Cardiac muscle cell (in vitro differentiated cells and primary cell): Measurements from ENCODE around the gene KCNK7. TPM values are rescaled to one million over a fixed set of nuclear protein-coding genes. Genes with fewer than 3 reads are reported as not detected.

Source experiments
- DNase-seq, 2 donors: peaks; one replicate each; pipeline versions ENCODE4 v3.0.0 to v3.0.0-alpha.2; 2010 to 2017; ENCODE audit warnings: low read depth in 1 of 2, low spot score in 1 of 2
- H3K27ac ChIP-seq: fragments of 200-600 bp; sonication (generic); 2 replicates; pipeline ENCODE4 v1.5.1; 2016
- H3K27me3 ChIP-seq: fragments of 200-600 bp; sonication (generic); 2 replicates; pipeline ENCODE4 v1.6.0; 2016; ENCODE audit warnings: control low read depth
- H3K36me3 ChIP-seq: fragments of 200-600 bp; sonication (generic); 2 replicates; pipeline ENCODE4 v1.5.1; 2016; ENCODE audit warnings: control low read depth
- H3K4me1 ChIP-seq: fragments of 200-600 bp; sonication (generic); 2 replicates; pipeline ENCODE4 v1.8.1; 2017; ENCODE audit warnings: low read depth, mild to moderate bottlenecking, mixed run types
- H3K4me3 ChIP-seq: fragments of 200-600 bp; sonication (generic); 2 replicates; pipeline ENCODE4 v1.5.1; 2016; ENCODE audit warnings: mild to moderate bottlenecking
- H3K9me3 ChIP-seq: fragments of 200-600 bp; sonication (generic); 2 replicates; pipeline ENCODE4 v1.5.1; 2017; ENCODE audit warnings: low read depth, mild to moderate bottlenecking, control low read depth
- polyA plus RNA-seq: library from polyadenylated mRNA; unstranded; fragments of >200 nt; fragmentation: Nextera tagmentation; extraction: Ambion mirVana; gene quantifications from 2 replicates; pipeline ENCODE4 v1.2.1, GENCODE V29; 2016
- total RNA-seq: library from RNA; depleted of rRNA; stranded (reverse); fragments of >200 nt; gene quantifications from 2 replicates; pipeline ENCODE4 v1.2.3, GENCODE V29; 2016
- TF ChIP-seq, protein P1 (sequence below): IDR thresholded peaks from 2 replicates; pipeline ENCODE4 v1.5.1; 2012; ENCODE audit warnings: low read depth, mild to moderate bottlenecking, low read length

KCNK7 gene
- total and polyA plus RNA-seq, 2 experiments from 2014 or later, result not detected

DNA sequence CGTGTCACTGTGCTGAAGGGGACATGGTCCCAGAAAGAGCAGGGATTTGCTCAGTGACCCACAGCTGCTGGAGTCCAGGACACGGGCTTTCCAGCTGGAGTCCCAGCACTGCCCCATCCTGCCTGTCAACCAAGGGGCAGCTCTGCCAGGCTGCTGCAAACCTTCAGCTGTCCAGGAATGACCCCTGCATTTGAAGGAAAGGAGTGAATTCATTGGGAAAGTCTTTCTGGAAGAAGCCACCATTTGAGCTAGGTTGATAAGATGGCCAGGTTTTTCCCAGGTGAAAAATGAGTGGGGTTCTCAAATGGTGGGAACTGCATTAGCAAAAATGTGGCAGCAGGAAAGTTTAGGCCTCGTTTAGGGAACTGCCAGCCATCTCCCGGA, 9.4 kb downstream of the KCNK7 start:
- H3K4me3 ChIP-seq, result no peak overlapping the region
- H3K9me3 ChIP-seq, result no peaks in the 10 kb centered on the region
- H3K27me3 ChIP-seq, result peaks cover 45% of the 10 kb centered on the region
- peaks cover 17% of the 10 kb centered on the region for H3K4me1 ChIP-seq
- peak overlapping the region; percentile 31 for H3K27ac ChIP-seq
- TF ChIP-seq, protein P1, sequence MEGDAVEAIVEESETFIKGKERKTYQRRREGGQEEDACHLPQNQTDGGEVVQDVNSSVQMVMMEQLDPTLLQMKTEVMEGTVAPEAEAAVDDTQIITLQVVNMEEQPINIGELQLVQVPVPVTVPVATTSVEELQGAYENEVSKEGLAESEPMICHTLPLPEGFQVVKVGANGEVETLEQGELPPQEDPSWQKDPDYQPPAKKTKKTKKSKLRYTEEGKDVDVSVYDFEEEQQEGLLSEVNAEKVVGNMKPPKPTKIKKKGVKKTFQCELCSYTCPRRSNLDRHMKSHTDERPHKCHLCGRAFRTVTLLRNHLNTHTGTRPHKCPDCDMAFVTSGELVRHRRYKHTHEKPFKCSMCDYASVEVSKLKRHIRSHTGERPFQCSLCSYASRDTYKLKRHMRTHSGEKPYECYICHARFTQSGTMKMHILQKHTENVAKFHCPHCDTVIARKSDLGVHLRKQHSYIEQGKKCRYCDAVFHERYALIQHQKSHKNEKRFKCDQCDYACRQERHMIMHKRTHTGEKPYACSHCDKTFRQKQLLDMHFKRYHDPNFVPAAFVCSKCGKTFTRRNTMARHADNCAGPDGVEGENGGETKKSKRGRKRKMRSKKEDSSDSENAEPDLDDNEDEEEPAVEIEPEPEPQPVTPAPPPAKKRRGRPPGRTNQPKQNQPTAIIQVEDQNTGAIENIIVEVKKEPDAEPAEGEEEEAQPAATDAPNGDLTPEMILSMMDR, result no peak
- H3K36me3 ChIP-seq, result no peaks in the 10 kb centered on the region
- DNase-seq, result no peak

DNA sequence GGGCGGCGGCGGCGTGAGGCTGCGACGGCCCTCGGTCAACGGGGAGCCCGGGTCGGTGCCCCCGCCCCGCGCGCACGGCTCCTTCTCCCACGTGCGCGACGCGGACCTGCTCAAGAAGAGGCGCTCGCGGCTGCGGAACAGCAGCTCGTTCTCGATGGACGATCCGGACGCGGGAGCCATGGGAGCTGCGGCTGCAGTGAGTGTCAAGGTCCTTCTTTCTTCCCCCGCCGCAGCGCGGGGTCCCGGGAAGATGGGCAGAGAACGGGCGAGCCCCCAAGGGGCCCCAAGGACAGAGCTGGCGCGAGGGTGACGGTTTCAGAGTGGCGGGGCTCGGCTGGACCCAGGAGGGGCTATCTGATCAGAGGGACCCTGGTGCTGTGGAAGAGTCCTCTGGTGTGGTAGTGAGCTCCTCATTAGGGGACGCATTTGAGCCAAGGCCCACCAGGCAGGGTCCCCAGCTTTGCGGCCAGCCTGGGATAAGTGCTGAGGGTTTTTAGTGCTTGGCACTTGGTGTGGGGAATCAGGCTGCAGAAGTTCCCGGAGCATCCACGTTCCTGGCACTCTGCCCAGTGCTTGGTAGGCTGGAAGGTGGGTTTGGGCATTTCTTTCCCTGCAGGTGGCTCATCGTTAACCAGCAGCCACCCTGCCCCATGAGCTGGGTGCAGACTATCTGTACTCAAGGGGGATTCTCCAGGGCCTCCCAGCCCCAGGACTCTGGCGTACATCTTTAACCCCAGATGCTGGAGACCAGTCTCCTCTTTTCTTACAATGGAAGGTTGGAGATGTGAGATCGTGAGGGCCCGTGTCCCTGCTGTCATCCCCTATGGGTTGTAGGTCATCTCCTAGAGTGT, 10.0 kb downstream of the KCNK7 start:
- TF ChIP-seq, protein P1, result no peak
- H3K27me3 ChIP-seq, result peaks cover 45% of the 10 kb centered on the region
- peaks cover 17% of the 10 kb centered on the region for H3K4me1 ChIP-seq
- DNase-seq, result no peak
- H3K4me3 ChIP-seq, result no peak overlapping the region
- H3K36me3 ChIP-seq, result no peaks in the 10 kb centered on the region
- no peak overlapping the region for H3K27ac ChIP-seq
- no peaks in the 10 kb centered on the region for H3K9me3 ChIP-seq

DNA sequence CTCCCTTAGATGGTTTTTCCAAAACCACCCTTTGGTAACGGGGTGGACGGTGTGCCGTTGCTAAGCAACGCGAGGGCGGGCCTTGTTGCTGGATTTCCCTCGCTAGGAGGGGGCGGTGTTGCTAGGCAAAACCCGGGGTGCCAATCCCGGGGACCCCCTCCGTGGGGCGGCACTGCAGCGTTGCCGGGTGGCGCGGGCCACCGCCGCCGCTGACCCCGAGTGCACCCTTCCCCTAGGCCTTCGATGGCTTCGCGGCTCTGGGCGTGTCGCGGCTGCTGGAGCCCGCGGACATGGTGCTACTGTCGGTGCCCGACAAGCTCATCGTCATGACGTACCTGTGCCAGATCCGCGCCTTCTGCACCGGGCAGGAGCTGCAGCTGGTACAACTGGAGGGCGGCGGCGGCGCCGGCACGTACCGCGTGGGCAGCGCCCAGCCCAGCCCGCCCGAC, 10.9 kb downstream of the KCNK7 start:
- H3K27ac ChIP-seq, result no peak overlapping the region
- H3K36me3 ChIP-seq, result no peaks in the 10 kb centered on the region
- H3K9me3 ChIP-seq, result no peaks in the 10 kb centered on the region
- no peak overlapping the region for H3K4me3 ChIP-seq
- H3K27me3 ChIP-seq, result peaks cover 45% of the 10 kb centered on the region
- H3K4me1 ChIP-seq, result peaks cover 17% of the 10 kb centered on the region
- TF ChIP-seq, protein P1, result no peak
- DNase-seq, result no peak

DNA sequence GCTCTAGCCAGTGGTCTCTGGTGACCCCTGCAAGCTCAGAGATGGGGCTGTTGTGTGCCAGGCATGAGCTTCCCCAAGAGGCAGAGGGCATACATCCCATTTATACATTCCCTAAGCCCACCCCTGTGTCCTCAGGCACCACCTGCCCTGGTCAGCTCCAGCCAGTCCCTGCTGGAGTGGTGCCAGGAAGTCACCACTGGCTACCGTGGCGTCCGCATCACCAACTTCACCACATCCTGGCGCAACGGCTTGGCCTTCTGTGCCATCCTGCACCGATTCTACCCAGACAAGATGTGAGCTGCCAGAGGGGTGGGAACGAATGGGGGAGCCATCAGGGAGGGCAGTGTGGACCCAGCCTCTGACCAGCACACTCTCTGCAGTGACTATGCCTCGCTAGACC, 11.5 kb downstream of the KCNK7 start:
- DNase-seq, result no peak
- peaks cover 45% of the 10 kb centered on the region for H3K27me3 ChIP-seq
- no peaks in the 10 kb centered on the region for H3K36me3 ChIP-seq
- H3K27ac ChIP-seq, result no peak overlapping the region
- H3K9me3 ChIP-seq, result no peaks in the 10 kb centered on the region
- no peak overlapping the region for H3K4me3 ChIP-seq
- peaks cover 17% of the 10 kb centered on the region for H3K4me1 ChIP-seq
- TF ChIP-seq, protein P1, result no peak

DNA sequence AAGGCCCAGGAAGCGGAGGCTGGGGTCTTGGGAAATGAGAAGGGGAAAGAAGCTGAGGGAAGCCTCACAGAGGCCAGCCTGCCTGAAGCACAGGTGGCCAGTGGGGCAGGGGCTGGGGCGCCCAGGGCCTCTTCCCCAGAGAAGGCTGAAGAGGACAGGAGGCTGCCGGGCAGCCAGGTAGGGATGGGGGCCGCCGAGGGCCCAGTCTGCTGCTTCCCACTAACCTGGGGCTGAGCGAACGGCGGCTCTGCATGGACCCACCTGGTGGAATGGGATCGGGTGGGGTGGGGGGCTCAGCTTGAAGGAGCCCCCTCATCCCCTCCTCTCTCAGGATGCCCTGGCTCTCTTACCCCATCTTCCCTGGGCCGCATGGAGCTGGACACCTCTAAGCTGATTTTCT, 12.0 kb downstream of the KCNK7 start:
- DNase-seq, result no peak
- no peak overlapping the region for H3K4me3 ChIP-seq
- no peak overlapping the region for H3K27ac ChIP-seq
- no peaks in the 10 kb centered on the region for H3K9me3 ChIP-seq
- TF ChIP-seq, protein P1, result no peak
- H3K36me3 ChIP-seq, result no peaks in the 10 kb centered on the region
- H3K27me3 ChIP-seq, result peaks cover 45% of the 10 kb centered on the region
- peaks cover 17% of the 10 kb centered on the region for H3K4me1 ChIP-seq
